Stimulated activated naive B cell treated with anti-CD40 and anti-IgM and Interleukin-4, amounts not matched to agents 10 μg/mL and 1 μg/mL and 100 μg/mL, for 72 hours (primary cell): ENCODE results near the gene CHI3L2.
"Not testable (repeated sequence)": the region's sequence is repeated elsewhere in the genome, so short reads cannot be mapped to it uniquely, and the experiment has no call there.

Experiments
- ATAC-seq, 2 donors: fragments of 150-1000 bp; cut with Tn5 transposase; replicated peaks; 2 replicates each; pipeline ENCODE4 v1.10.0; 2021; ENCODE audit warnings: moderate library complexity in 1 of 2
- DNase-seq: peaks from one replicate; pipeline ENCODE4 v3.0.0; 2021
- H3K27ac Mint-ChIP-seq: one replicate; pipeline ENCODE4 v1.8.0; 2022; ENCODE audit warnings: mild to moderate bottlenecking, mixed read lengths
- H3K27me3 Mint-ChIP-seq, 2 donors: one replicate each; pipeline ENCODE4 v1.8.0; 2022; ENCODE audit warnings: mixed read lengths in 2 of 2
- H3K36me3 Mint-ChIP-seq, 2 donors: one replicate each; pipeline ENCODE4 v1.8.0; 2022; ENCODE audit warnings: mixed read lengths in 2 of 2, mild to moderate bottlenecking in 1 of 2
- H3K4me1 Mint-ChIP-seq, 2 donors: one replicate each; pipeline ENCODE4 v1.8.0; 2022; ENCODE audit warnings: mixed read lengths in 2 of 2, mild to moderate bottlenecking in 1 of 2
- H3K4me3 Mint-ChIP-seq, 2 donors: one replicate each; pipeline ENCODE4 v1.8.0; 2022; ENCODE audit warnings: mild to moderate bottlenecking in 2 of 2, mixed read lengths in 2 of 2, moderate library complexity in 1 of 2
- H3K9me3 Mint-ChIP-seq, 2 donors: one replicate each; pipeline ENCODE4 v1.8.0; 2022; ENCODE audit warnings: mixed read lengths in 2 of 2, mild to moderate bottlenecking in 1 of 2

Gene CHI3L2

DNA sequence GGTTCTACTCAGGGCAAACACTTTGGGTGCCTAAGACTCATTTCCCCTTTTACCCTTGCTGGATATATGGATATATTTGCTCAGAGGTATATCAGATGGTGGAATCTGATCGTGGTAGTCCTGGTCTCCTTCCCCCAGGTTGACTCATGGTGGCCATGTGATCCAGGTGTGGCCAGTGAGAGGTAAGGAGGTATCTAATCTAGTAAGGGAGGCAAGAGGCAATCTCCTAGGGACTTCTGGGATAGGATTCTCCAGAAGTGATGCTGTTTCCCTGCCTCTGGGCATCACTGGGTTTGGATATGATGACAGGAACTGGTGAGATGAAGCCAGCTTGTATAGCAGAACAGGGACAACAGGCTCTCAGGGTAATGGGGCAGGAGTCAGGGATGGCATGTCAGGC is 18.6 kb upstream of the CHI3L2 start:
- no peak overlapping the region for H3K4me3 Mint-ChIP-seq
- peaks cover 27 to 46% of the 10 kb centered on the region in 2 donors for H3K4me1 Mint-ChIP-seq
- no peaks in the 10 kb centered on the region for H3K36me3 Mint-ChIP-seq
- H3K9me3 Mint-ChIP-seq = no peaks in the 10 kb centered on the region
- no peaks in the 10 kb centered on the region for H3K27me3 Mint-ChIP-seq
- no peak overlapping the region for H3K27ac Mint-ChIP-seq
- ATAC-seq (no peak), DNase-seq (no peak)

DNA sequence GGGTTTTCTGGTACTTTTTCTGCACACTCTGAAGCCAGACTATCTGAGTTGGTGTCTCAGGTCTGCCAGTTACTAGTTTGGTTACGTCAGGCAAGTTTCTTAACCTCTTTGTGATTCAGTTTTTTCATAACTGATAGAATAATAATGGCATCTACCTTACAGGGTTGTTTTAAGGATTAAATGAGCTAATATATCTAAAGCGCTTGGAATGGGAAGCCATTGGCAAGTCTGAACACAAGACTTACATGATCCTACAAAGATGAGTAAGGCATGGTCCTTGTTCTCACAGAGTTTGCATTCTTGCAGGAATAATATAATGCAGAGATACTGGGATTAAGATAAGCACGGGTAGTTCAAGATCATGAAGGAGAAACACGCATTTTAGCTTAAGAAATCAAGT is 17.9 kb upstream of the CHI3L2 start:
- Mint-ChIP-seq H3K4me3 (no peak overlapping the region), H3K27me3 (no peaks in the 10 kb centered on the region), H3K9me3 (no peaks in the 10 kb centered on the region), H3K4me1 (peaks cover 31 to 50% of the 10 kb centered on the region in 2 donors), H3K36me3 (no peaks in the 10 kb centered on the region), H3K27ac (no peak overlapping the region)
- DNase-seq (no peak), ATAC-seq (no peak)

DNA sequence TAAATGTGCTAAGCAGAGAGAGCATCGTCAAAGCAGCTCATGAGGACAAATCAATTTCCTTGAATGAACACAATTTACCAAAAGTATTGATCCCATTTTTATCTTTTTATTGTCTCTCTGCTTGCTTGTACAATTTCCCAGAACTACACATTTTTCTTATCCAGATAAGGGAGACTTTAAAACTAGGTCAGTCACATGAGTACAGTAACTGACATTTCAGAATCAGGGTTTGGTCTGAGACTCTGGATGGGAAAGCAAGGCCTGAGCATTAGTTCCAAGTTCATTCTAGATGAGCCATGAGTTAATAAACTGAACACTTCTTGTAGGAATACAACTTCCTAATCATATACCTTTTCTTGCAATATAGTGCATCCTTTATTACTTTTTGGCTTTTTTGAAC is 15.6 kb upstream of the CHI3L2 start:
- H3K4me1 Mint-ChIP-seq = peaks cover 41 to 55% of the 10 kb centered on the region in 2 donors
- H3K27ac Mint-ChIP-seq = no peak overlapping the region
- ATAC-seq (no peak), DNase-seq (no peak)
- H3K4me3 Mint-ChIP-seq = no peak overlapping the region
- no peaks in the 10 kb centered on the region for H3K36me3 Mint-ChIP-seq
- no peaks in the 10 kb centered on the region for H3K27me3 Mint-ChIP-seq
- no peaks in the 10 kb centered on the region for H3K9me3 Mint-ChIP-seq

DNA sequence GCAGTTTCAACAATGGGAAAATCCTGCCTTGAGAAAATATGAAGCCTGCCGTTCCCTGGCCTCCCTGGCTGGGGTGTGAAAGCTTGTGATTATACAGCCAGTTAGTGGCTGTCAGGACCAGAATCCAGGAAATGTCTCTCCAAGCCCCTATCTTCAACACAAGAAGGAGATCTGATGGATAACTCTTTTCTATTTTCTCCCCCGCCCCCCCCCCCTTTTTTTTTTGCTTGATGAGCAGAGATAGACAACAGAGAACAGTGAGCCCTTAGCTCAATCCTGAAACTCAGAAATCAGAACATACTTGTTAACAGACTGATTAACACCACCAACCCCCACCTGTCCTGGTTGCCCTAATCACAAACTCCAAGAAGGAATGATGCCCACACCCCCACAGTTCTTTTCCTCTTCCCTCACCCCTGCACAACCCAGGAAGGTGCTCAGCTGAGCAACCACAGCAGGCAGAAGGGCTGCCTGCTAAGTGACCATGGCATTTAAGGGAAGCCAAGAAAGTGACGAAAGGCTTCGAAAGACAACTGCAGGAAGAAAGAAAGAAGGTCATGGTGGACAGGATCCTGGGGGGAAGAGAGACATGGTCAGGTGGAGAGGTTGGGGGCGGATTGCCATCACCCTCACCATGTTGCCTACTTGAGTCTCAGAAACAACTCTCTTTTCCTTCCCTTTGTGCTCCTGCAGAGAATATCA is 14.7 kb upstream of the CHI3L2 start:
- H3K4me3 Mint-ChIP-seq = no peak overlapping the region

DNA sequence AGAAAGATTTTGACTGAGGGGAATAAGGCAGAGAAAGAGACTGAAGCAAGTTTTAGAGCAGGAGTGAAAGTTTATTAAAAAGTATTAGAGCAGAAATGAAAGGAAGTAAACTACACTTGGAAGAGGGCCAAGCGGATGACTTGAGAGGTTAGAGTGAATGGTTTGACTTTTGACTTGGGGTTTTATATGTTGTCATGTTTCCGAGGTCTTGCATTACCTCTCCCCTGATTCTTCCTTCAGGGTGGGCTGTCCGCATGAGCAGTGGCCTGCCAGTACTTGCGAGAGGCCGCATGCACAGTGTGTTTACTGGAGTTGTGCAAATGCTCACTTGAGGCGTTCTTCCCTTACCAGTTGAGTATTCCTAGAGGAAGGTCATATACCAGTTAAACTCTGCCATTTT is 14.1 kb upstream of the CHI3L2 start:
- Mint-ChIP-seq H3K27me3 (no peaks in the 10 kb centered on the region), H3K27ac (peak overlapping the region; percentile 48), H3K4me1 (peaks cover 52 to 70% of the 10 kb centered on the region in 2 donors), H3K9me3 (no peaks in the 10 kb centered on the region), H3K4me3 (no peak overlapping the region), H3K36me3 (peaks cover 0 to 2% of the 10 kb centered on the region in 2 donors)
- no peak for ATAC-seq
- no peak for DNase-seq

More for the DNA sequence above, 14.7 kb upstream of the CHI3L2 start:
- DNase-seq (no peak), ATAC-seq (no peak)
- Mint-ChIP-seq H3K27ac (peak overlapping the region; percentile 48), H3K4me1 (peaks cover 48 to 64% of the 10 kb centered on the region in 2 donors), H3K27me3 (no peaks in the 10 kb centered on the region), H3K36me3 (no peaks in the 10 kb centered on the region), H3K9me3 (no peaks in the 10 kb centered on the region)

DNA sequence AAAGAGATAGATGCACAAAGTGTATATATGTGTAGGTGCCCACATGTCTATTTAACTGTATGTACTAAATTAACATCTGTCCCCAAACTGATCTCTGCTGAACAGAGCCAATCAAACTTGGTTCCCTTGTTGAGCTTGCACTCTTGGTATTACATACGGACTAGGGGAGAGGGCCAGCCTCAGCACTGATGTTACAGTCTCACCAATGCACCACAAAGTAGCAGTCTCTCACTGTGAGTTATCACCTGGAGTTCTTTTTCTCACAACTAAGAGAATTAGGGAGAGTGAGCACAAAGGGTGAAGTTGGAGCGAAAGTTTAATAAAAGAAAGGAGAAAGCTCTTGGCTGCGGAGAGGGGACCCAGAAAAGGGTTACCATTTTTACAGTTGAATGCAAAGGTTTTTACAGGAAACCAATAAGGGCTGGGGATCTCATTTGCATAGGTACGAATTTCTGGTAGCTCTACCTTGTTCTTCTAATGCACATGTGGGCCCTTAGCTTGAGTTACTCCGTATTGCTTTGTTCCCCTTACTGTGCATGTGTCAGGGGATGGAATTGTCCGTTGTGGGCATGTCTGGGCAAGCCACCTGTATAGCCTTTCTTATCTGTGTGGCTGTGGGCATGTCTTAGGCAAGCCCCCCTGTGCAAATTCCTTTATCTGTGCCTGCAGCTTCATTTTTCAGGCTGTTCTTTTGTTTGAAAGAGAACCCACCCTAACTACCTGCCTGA is 13.3 kb upstream of the CHI3L2 start:
- Mint-ChIP-seq H3K27ac (peak overlapping the region; percentile 94), H3K36me3 (peaks cover 0 to 6% of the 10 kb centered on the region in 2 donors), H3K4me3 (peak overlapping the region in 1 of 2 donors; percentile 51), H3K27me3 (no peaks in the 10 kb centered on the region), H3K4me1 (peaks cover 56 to 78% of the 10 kb centered on the region in 2 donors), H3K9me3 (no peaks in the 10 kb centered on the region)
- DNase-seq (no peak), ATAC-seq (peak in 1 of 2 donors; percentile 11)

DNA sequence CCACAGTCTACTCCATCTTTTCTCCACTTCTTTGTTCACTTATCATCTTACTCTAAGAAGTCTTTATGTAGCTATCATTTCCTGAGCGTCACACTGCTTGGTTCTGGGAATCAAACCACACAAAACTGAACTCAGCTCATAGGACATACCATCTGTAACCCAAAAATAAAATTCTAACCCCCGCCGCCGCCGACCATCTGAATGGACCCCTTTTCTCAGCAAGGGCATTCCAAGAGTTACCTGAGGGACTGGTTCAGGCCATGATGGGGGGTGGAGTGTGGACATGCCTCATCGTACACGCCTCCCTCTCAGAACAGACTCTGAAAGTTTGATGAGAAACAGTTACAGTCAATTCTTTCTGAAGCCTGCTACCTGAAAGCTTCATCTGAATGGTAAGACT is 12.6 kb upstream of the CHI3L2 start:
- DNase-seq (no peak), ATAC-seq (no peak)
- Mint-ChIP-seq H3K36me3 (peaks cover 0 to 8% of the 10 kb centered on the region in 2 donors), H3K27ac (peak overlapping the region; percentile 94), H3K4me1 (peaks cover 61 to 85% of the 10 kb centered on the region in 2 donors), H3K27me3 (no peaks in the 10 kb centered on the region), H3K9me3 (no peaks in the 10 kb centered on the region), H3K4me3 (peak overlapping the region; percentile 11 to 51)

DNA sequence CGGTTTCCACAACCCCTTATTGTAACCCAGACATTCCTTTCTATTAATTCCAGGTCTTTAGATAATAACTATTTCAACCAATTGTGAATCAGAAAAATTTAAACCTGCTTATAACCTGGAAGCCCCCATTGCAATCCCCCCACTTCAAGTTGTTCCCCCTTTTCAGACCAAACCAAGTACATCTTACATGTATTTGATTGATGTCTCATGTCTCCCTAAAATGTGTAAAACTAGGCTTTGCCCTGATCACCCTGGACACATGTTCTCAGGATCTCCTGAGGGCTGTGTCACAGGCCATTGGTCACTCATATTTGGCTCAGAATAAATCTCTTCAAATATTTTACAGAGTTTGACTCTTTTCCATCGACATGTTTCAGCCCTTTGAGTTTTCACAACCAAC is 12.2 kb upstream of the CHI3L2 start:
- not testable (repeated sequence) for DNase-seq, ATAC-seq, H3K9me3 Mint-ChIP-seq, H3K27me3 Mint-ChIP-seq, H3K36me3 Mint-ChIP-seq
- Mint-ChIP-seq H3K4me3 (peak overlapping the region; percentile 51 to 69), H3K27ac (peak overlapping the region; percentile 94), H3K4me1 (peaks cover 65 to 86% of the 10 kb centered on the region in 2 donors)

DNA sequence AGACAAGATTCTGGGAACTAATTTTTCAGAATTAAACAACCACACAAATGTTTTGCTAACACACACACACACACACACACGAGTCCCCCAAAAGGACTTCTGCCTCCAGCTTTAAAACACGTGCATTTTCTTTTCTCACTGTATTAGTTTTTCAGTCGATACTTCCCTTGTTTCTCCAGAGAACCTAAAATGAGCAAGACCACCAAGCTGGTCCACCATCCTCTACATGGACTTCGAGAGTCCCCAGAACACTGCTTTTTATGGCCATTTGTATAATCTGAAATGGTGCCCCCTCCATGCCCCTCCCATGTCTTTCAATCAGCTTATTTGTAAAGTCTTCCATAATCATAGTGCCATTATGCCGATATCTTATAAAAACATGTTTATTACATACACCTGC is 10.8 kb upstream of the CHI3L2 start:
- Mint-ChIP-seq H3K27me3 (no peaks in the 10 kb centered on the region), H3K27ac (peak overlapping the region; percentile 90), H3K9me3 (no peaks in the 10 kb centered on the region), H3K36me3 (peaks cover 0 to 8% of the 10 kb centered on the region in 2 donors), H3K4me3 (peak overlapping the region; percentile 3 to 62), H3K4me1 (peaks cover 77 to 94% of the 10 kb centered on the region in 2 donors)
- no peak for DNase-seq
- ATAC-seq = no peak

DNA sequence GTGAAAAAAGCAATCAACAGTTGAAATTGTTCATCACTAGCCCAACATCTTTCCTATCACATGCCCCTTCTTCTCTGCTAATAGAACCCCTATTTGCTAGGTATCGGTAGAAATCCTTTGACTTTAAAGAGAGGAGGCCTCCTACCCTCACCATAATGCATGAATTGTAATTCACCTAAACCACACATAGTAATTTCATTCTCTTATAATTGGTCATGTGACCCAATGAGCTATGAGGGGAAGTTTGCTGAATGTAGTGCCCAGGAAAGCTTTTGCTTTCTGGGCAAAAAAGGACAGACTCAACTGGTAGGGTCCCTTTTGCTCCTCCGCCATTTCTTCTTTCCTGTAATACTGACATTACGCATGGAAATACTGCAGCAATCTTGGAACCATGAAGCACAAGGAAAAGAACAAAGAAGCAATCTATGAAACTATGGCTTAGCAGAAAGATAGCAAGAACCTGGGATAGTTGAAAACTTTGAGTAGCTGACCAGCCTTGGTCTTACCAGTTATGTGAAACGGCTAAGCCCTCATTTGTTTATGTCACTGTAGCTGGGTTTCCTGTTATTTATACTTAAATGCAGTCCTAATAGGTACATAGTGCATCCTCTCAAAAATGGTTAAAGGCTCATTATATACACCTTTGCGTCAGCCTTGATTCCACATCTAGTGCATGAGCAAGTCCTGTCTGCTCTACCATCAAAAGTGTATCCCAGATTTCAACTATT is 10.2 kb upstream of the CHI3L2 start:
- H3K27ac Mint-ChIP-seq = peak overlapping the region; percentile 90
- no peaks in the 10 kb centered on the region for H3K9me3 Mint-ChIP-seq
- no peak for ATAC-seq
- no peak for DNase-seq
- H3K4me1 Mint-ChIP-seq = peaks cover 83 to 100% of the 10 kb centered on the region in 2 donors
- peak overlapping the region in 1 of 2 donors; percentile 62 for H3K4me3 Mint-ChIP-seq
- H3K36me3 Mint-ChIP-seq = peaks cover 0 to 8% of the 10 kb centered on the region in 2 donors
- H3K27me3 Mint-ChIP-seq = no peaks in the 10 kb centered on the region

DNA sequence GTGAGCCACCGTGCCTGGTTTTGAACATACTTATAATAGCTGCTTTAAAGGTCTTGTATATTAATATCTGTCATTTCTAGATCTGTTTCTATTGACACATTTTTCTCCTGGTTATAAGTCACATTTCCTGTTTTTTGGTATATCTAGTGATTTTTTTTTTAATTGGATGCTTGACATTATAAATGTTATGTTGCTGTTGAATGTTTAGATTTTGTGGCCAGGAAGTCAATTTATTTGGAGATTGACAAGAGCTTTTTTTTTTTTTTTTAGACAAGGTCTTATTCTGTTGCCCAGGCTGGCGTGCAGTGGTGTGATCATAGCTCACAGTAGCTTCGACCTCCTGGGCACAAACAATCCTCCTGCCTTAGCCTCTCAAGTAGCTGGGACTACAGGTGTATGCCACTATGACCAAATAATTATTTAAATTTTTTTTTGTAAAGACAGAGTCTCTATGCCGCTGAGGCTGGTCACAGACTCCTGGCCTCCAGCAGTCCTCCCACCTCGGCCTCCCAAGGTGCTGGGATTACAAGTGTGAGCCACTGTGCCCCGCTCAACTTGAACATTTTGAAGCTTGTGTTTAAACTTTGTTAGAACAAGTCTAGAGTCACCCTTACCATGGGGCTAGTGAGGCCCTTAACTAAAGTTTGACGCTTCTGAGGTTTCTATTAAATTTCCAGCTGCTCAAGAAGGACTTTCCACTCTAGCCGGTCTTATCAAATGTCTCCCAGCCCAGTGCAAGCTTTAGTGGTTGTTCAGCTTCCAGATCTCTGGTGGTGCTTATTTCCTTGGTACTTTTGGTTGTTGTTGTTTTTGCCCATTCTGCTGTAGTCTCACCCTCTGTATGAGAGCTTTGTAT is 8.6 kb upstream of the CHI3L2 start:
- H3K27me3 Mint-ChIP-seq = no peaks in the 10 kb centered on the region
- ATAC-seq (no peak), DNase-seq (no peak)
- peaks cover 82 to 98% of the 10 kb centered on the region in 2 donors for H3K4me1 Mint-ChIP-seq
- H3K9me3 Mint-ChIP-seq = no peaks in the 10 kb centered on the region
- H3K27ac Mint-ChIP-seq = peak overlapping the region; percentile 91
- peak overlapping the region; percentile 30 to 60 for H3K4me3 Mint-ChIP-seq
- peaks cover 0 to 8% of the 10 kb centered on the region in 2 donors for H3K36me3 Mint-ChIP-seq

DNA sequence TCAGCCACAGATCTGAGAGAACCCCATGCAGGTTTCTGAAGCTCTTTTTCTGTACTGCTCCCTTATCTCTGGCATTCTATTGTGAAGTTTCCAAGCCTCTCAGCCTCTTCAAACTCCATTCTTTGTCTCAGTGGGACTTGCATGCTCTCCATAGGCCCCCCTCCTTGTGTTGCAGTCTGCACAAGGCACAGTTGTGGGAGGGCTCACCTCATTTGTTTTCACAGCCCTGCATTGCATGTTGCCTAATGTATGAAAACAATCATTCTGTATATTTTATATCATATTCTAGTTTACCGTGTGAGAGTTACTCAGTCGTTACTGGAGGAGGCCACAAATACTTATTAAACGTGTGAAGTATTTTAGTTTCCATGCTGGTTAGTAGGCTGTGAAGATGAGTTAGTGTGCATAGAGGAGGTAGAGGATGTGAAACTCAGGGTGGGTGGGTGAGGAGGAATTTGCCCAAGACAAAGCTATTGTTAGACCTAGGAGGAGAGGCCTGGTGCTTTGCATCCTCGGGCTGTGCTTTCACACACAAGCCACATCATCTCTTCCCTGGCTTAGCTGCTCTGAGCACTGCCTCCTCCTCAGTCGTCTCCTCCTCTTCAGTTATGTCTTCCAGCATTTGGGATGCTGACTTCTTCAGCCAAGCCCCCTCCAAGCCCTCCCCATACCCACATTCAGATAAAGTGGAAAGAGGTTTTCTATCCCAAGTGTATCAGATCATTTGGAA is 7.8 kb upstream of the CHI3L2 start:
- H3K4me1 Mint-ChIP-seq = peaks cover 75 to 90% of the 10 kb centered on the region in 2 donors
- peaks cover 0 to 8% of the 10 kb centered on the region in 2 donors for H3K36me3 Mint-ChIP-seq
- ATAC-seq (peak; percentile 61), DNase-seq (no peak)
- H3K9me3 Mint-ChIP-seq = no peaks in the 10 kb centered on the region
- peak overlapping the region; percentile 91 for H3K27ac Mint-ChIP-seq
- H3K27me3 Mint-ChIP-seq = no peaks in the 10 kb centered on the region
- H3K4me3 Mint-ChIP-seq = peak overlapping the region; percentile 60 to 61

DNA sequence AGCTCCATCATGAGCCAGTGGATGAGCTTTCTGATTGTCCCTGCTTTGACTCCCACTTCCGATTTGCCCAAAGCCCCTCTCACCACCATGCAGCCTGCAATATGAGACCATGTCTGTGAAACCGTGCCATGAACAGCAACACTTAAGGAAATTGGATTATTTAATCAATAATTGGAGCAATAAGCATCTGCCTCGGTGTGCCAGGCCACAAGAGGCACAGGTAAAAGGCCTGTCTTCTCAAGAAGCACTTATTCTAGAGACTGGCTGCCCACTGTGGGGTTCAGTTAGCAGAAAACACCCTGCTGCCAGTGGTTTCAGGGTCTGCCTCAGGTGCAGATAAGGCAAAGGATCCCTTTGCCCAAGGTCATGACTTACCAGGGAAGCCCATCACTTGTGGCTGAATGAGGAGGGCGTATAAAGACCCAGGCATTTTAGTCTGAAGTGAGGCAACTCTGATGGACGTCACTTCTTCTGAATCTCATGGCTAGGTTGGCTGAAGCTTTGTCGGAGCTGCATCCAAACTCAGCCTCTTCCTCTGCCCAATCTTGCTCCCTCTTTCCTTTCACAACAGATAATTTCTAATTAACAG is 7.1 kb upstream of the CHI3L2 start:
- no peak for DNase-seq
- Mint-ChIP-seq H3K4me3 (peak overlapping the region; percentile 46 to 61), H3K36me3 (peaks cover 0 to 8% of the 10 kb centered on the region in 2 donors), H3K9me3 (no peaks in the 10 kb centered on the region), H3K4me1 (peaks cover 71 to 88% of the 10 kb centered on the region in 2 donors), H3K27ac (peak overlapping the region; percentile 91), H3K27me3 (no peaks in the 10 kb centered on the region)
- no peak for ATAC-seq
